Suprapubic skin (tissue), 4 donors: ENCODE measurements around the gene CD68.
A peak's percentile ranks its signal among the peaks of the same experiment; 100 is the strongest.

Experiments
- POLR2A ChIP-seq, 2 donors: fragments of 450-650 bp; IDR thresholded peaks; one replicate each; pipeline ENCODE4 v1.6.1; 2017; ENCODE audit warnings: antibody characterized with exemption in 2 of 2, mild to moderate bottlenecking in 2 of 2, moderate library complexity in 2 of 2
- POLR2AphosphoS5 ChIP-seq, 3 donors: sonication (generic); formaldehyde crosslinking; IDR thresholded peaks; one replicate each; pipeline ENCODE4 v1.6.1; 2017; ENCODE audit warnings: antibody characterized with exemption in 3 of 3
- TF ChIP-seq, protein P1 (sequence below), 2 donors: fragments of 200-600 bp in 1 of 2; fragments of 450-650 bp in 1 of 2; sonication (generic) in 1 of 2; IDR thresholded peaks; one replicate each; pipeline ENCODE4 v1.5.1; 2016 to 2019; ENCODE audit warnings: antibody characterized with exemption in 2 of 2, mild to moderate bottlenecking in 1 of 2, moderate library complexity in 1 of 2

DNA sequence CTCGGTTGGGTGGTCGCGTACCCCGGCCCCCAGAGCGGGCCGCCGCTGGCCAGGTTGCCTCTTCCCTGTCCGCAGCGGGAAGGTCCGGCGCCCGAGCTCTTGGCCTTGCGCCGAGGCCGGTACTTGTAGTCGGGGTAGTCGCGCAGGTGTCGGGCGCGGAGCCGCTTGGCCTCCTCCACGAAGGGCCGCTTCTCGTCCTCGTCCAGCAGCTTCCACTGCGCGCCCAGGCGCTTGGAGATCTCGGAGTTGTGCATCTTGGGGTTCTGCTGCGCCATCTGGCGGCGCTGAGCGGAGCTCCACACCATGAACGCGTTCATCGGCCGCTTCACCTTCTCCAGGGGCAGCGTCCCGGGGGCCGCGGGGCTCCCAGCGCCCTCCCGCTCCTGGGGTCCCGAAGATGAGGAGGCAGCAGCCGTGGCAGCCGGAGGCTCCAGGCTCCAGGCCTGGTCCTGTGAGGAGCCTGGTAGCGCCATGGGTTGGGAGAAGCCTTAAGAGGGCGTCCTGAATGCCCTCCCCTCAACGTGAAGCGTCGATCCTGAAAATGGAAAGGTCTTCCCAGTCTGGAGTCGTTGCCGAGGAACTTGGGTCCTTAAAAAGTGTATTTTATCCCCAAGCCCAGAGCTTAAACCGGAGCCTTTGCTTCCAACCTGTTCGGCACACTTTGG lies 9.9 kb downstream of the CD68 start:
- TF ChIP-seq, protein P1, sequence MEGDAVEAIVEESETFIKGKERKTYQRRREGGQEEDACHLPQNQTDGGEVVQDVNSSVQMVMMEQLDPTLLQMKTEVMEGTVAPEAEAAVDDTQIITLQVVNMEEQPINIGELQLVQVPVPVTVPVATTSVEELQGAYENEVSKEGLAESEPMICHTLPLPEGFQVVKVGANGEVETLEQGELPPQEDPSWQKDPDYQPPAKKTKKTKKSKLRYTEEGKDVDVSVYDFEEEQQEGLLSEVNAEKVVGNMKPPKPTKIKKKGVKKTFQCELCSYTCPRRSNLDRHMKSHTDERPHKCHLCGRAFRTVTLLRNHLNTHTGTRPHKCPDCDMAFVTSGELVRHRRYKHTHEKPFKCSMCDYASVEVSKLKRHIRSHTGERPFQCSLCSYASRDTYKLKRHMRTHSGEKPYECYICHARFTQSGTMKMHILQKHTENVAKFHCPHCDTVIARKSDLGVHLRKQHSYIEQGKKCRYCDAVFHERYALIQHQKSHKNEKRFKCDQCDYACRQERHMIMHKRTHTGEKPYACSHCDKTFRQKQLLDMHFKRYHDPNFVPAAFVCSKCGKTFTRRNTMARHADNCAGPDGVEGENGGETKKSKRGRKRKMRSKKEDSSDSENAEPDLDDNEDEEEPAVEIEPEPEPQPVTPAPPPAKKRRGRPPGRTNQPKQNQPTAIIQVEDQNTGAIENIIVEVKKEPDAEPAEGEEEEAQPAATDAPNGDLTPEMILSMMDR (IDR thresholded peaks at IDR 0.05): peak; percentile 76 to 89
- TF ChIP-seq POLR2AphosphoS5 (IDR thresholded peaks at IDR 0.05): peak in 1 of 3 donors; percentile 26
- no peak for TF ChIP-seq POLR2A (IDR thresholded peaks at IDR 0.05)
